Measurements from ENCODE around the gene IRS1. TPM values are rescaled to one million over a fixed set of nuclear protein-coding genes. Genes with fewer than 3 reads are reported as not detected.

The IRS1 gene
- polyA plus RNA-seq, 1 donor (not counting 4 experiments of a cell fraction or from before 2014, with no cell fraction given): 11.2 TPM

- Histone ChIP-seq H3K79me2 (ENCODE audit: control insufficient read depth, insufficient read depth, low read length) (peaks cover 9% of the 10 kb centered on the region), H3K36me3 (ENCODE audit: control insufficient read depth in 2 of 2, extremely low read depth in 1 of 2, insufficient read depth in 2 of 2, low read length in 2 of 2) (peaks cover 3 to 9% of the 10 kb centered on the region in 2 experiments), H3K4me2 (ENCODE audit: control insufficient read depth, extremely low read depth, insufficient read depth, low read depth, low read length) (no peak overlapping the region), H4K20me1 (ENCODE audit: control insufficient read depth, extremely low read depth, insufficient read depth, low read length) (no peaks in the 10 kb centered on the region), H2AFZ (ENCODE audit: control insufficient read depth, low read length) (no peak overlapping the region), H3K9me1 (ENCODE audit: control insufficient read depth, extremely low read depth, insufficient read depth, low read length) (no peaks in the 10 kb centered on the region), H3K27ac (ENCODE audit: control insufficient read depth, insufficient read depth, low read length) (no peak overlapping the region), H3K4me1 (ENCODE audit: control insufficient read depth, extremely low read depth, insufficient read depth, low read length) (no peaks in the 10 kb centered on the region), H3K9me3 (ENCODE audit: control insufficient read depth, low read depth, low read length) (no peaks in the 10 kb centered on the region), H3K27me3 (ENCODE audit: control insufficient read depth, extremely low read depth, insufficient read depth, low read length) (no peaks in the 10 kb centered on the region), H3K4me3 (ENCODE audit: control insufficient read depth in 2 of 3, extremely low read depth in 1 of 3, insufficient read depth in 2 of 3, low read depth in 1 of 3, low read length in 3 of 3) (no peak overlapping the region), H3K9ac (ENCODE audit: control insufficient read depth, extremely low read depth, insufficient read depth, low read length) (no peak overlapping the region)
- FAIRE-seq (peak; percentile 9), DNase-seq (ENCODE audit: low read depth, low spot score) (no peak)
- dilution Hi-C loops (cut with MboI; ENCODE audit: extremely low pct_ligation_motif_present, low sequenced_read_pairs): no loop called here
- TF ChIP-seq EZH2 (IDR thresholded peaks at IDR 0.05; ENCODE audit: low read length) (no peak), CTCF (optimal IDR thresholded peaks at IDR 0.05 in 1 of 3, IDR thresholded peaks at IDR 0.05 in 1 of 3, conservative IDR thresholded peaks at IDR 0.05 in 1 of 3; ENCODE audit: extremely low read depth in 1 of 3, insufficient read depth in 2 of 3, low read length in 3 of 3) (no peak)
Observed at GRCh38 chr2:226738821-226739544, 60.6 kb downstream of the IRS1 start.

- H3K4me3 ChIP-seq (ENCODE audit: control insufficient read depth in 2 of 3, extremely low read depth in 1 of 3, insufficient read depth in 2 of 3, low read depth in 1 of 3, low read length in 3 of 3): no peak overlapping the region
- H2AFZ ChIP-seq (ENCODE audit: control insufficient read depth, low read length): no peak overlapping the region
- H4K20me1 ChIP-seq (ENCODE audit: control insufficient read depth, extremely low read depth, insufficient read depth, low read length): no peaks in the 10 kb centered on the region
- no peak overlapping the region for H3K4me2 ChIP-seq (ENCODE audit: control insufficient read depth, extremely low read depth, insufficient read depth, low read depth, low read length)
- peaks cover 9% of the 10 kb centered on the region for H3K79me2 ChIP-seq (ENCODE audit: control insufficient read depth, insufficient read depth, low read length)
- no peaks in the 10 kb centered on the region for H3K9me3 ChIP-seq (ENCODE audit: control insufficient read depth, low read depth, low read length)
- peaks cover 3 to 14% of the 10 kb centered on the region in 2 experiments for H3K36me3 ChIP-seq (ENCODE audit: control insufficient read depth in 2 of 2, extremely low read depth in 1 of 2, insufficient read depth in 2 of 2, low read length in 2 of 2)
- FAIRE-seq (no peak), DNase-seq (ENCODE audit: low read depth, low spot score) (no peak)
- dilution Hi-C loops (cut with MboI; ENCODE audit: extremely low pct_ligation_motif_present, low sequenced_read_pairs): no loop called here
- no peaks in the 10 kb centered on the region for H3K4me1 ChIP-seq (ENCODE audit: control insufficient read depth, extremely low read depth, insufficient read depth, low read length)
- no peak for TF ChIP-seq EZH2 (IDR thresholded peaks at IDR 0.05; ENCODE audit: low read length)
- no peak for TF ChIP-seq CTCF (optimal IDR thresholded peaks at IDR 0.05 in 1 of 3, IDR thresholded peaks at IDR 0.05 in 1 of 3, conservative IDR thresholded peaks at IDR 0.05 in 1 of 3; ENCODE audit: extremely low read depth in 1 of 3, insufficient read depth in 2 of 3, low read length in 3 of 3)
- no peak overlapping the region for H3K27ac ChIP-seq (ENCODE audit: control insufficient read depth, insufficient read depth, low read length)
- H3K27me3 ChIP-seq (ENCODE audit: control insufficient read depth, extremely low read depth, insufficient read depth, low read length): no peaks in the 10 kb centered on the region
- H3K9me1 ChIP-seq (ENCODE audit: control insufficient read depth, extremely low read depth, insufficient read depth, low read length): no peaks in the 10 kb centered on the region
- no peak overlapping the region for H3K9ac ChIP-seq (ENCODE audit: control insufficient read depth, extremely low read depth, insufficient read depth, low read length)
Observed at GRCh38 chr2:226738191-226738820, 61.3 kb downstream of the IRS1 start.

Data from keratinocyte (primary cell).